Measurements from ENCODE around the gene CAMK2N1. TPM values are rescaled to one million over a fixed set of nuclear protein-coding genes. Genes with fewer than 3 reads are reported as not detected.
"Not testable (repeated sequence)": the region's sequence is repeated elsewhere in the genome, so short reads cannot be mapped to it uniquely, and the experiment has no call there.

Gene CAMK2N1
- total RNA-seq (2014; rRNA removed; shearing (Covaris generic)) = 4.7 and 6.2 TPM in 2 replicates

GRCh38 chr1:20485527-20486456 lies at the start of gene CAMK2N1:
Gene CAMK2N1, minus strand, starts transcription at chr1:20486210. Its CDS starts 831 bp downstream, at chr1:20485379.
- H3K4me1 ChIP-seq = peaks cover 10% of the 10 kb centered on the region; the same call in 1 of the 2 replicates
- peak within 1 kb of the TSS; percentile 38; the same call in 1 of the 2 replicates for H3K27ac ChIP-seq
- H3K27me3 ChIP-seq = peaks cover 21% of the 10 kb centered on the region
- H3K4me3 ChIP-seq = peak within 1 kb of the TSS; percentile 78
- no peaks in the 10 kb centered on the region for H3K36me3 ChIP-seq
- no peaks in the 10 kb centered on the region for H3K9me3 ChIP-seq (replicated peaks)
- peak; percentile 69 to 70 for DNase-seq

DNA sequence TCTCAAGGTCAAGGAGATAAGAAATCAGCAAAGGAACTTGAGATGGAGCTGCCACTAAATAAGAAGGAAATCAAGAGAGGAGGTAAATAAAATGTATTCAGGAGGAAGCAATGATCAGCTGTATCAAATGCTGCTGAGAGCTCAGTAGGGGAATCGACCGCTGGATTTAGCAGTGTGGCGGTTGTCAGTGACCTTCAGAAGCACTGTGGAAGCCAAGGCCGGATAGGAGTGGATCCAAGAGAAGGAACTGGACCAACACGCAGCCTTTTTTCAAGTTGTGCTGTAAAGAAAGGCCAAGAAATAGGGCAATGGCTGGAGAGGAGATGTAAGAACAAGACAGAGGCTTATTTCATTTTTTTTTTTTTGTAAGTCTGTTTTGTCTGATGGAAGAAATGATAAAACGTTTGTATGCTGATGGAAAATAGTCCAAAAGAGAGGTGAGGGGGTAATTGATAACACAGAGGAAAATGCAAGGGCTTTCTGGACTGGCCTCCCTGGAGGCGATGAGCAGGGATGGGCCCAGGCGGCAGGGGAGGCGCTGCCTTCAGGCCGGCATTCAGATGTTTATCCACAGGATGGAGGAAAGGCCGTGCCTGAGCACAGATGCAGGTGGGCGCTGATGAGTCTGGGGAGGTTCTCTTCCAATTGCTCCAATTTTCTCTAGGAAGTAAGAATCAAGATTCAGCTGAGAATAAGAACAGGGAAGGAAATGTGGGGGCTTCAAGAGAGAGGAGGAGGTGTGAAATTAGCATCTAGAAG lies 48.8 kb upstream of the CAMK2N1 start:
- Histone ChIP-seq H3K4me3 (no peak overlapping the region), H3K4me1 (no peaks in the 10 kb centered on the region), H3K9me3 (replicated peaks) (no peaks in the 10 kb centered on the region), H3K27ac (no peak overlapping the region), H3K27me3 (peaks cover 44% of the 10 kb centered on the region), H3K36me3 (no peaks in the 10 kb centered on the region)
- no peak for DNase-seq

- no peaks in the 10 kb centered on the region for H3K36me3 ChIP-seq
- H3K4me1 ChIP-seq = no peaks in the 10 kb centered on the region
- no peak overlapping the region for H3K27ac ChIP-seq
- H3K27me3 ChIP-seq = peaks cover 44% of the 10 kb centered on the region
- no peak overlapping the region for H3K4me3 ChIP-seq
- DNase-seq = no peak
- H3K9me3 ChIP-seq (replicated peaks) = no peaks in the 10 kb centered on the region
Measured at GRCh38 chr1:20533635-20534034, 47.6 kb upstream of the CAMK2N1 start.

DNA sequence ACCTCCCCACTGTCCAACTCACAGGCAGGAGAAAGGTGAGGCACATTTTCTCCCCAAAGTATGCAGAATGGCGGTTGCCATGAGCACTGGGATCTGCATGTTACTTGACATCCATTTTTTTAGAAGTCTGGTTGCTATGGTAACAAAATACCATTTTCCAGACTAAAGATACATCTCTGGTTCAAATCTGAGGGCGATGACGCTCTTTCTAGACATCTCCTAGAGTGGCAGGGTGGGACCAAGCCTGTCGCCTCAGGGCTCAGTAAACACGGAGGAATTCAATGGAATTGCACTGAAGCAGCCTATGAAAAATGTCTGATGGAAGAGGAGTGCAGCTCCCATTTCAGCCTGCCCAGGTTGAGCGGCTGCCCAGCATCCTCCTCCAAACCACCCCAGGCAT lies 44.9 kb upstream of the CAMK2N1 start:
- Histone ChIP-seq H3K27ac (no peak overlapping the region), H3K27me3 (peaks cover 36% of the 10 kb centered on the region), H3K4me1 (no peaks in the 10 kb centered on the region), H3K9me3 (replicated peaks) (no peaks in the 10 kb centered on the region), H3K4me3 (no peak overlapping the region), H3K36me3 (no peaks in the 10 kb centered on the region)
- DNase-seq = no peak

- Histone ChIP-seq H3K4me3 (no peak overlapping the region), H3K27me3 (peaks cover 31% of the 10 kb centered on the region), H3K36me3 (no peaks in the 10 kb centered on the region), H3K9me3 (replicated peaks) (no peaks in the 10 kb centered on the region), H3K27ac (no peak overlapping the region), H3K4me1 (no peaks in the 10 kb centered on the region)
- no peak for DNase-seq
Measured at GRCh38 chr1:20530306-20530705, 44.3 kb upstream of the CAMK2N1 start.

DNA sequence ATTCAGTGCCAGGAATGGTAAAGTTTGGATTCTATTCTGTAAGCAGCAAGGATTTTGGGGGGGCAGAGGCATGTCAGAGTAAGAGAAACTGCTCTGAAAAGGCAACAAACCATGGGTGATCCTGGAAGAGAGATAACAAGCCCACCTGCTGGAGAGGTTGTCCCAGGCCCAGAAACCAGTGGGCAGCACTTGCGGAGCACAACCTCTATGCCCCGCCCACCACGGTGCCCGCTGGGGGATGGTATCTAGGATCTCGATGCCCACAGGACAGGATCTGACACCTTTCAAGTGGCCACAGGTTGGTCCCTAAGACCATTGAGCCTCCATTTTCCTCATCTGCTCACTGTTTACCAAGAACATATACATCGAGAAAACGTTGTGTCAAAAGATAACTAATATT lies 42.2 kb upstream of the CAMK2N1 start:
- DNase-seq = no peak

DNA sequence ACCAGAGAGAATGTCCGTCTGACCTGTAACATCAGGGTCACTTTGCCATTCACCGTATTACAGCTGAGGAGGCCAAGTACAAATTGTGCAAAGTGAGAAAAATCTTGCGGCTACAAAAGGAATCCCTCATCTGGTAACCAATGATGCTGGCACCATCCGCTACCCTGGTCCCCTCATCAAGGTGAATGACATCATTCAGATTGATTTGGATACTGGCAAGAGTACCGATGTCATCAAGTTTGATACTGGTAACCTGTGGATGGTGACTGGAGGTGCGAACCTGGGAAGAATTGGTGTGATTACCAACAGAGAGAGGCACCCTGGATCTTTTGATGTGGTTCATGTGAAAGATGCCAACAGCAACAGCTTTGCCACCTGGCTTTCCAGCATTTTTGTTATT lies 40.3 kb upstream of the CAMK2N1 start:
- Histone ChIP-seq H3K9me3 (replicated peaks) (no peaks in the 10 kb centered on the region), H3K4me3 (no peak overlapping the region), H3K27ac (no peak overlapping the region), H3K27me3 (peaks cover 11% of the 10 kb centered on the region; the same call in 1 of the 2 replicates), H3K36me3 (no peaks in the 10 kb centered on the region), H3K4me1 (no peaks in the 10 kb centered on the region)
- no peak for DNase-seq

More for the DNA sequence above, 42.2 kb upstream of the CAMK2N1 start:
- no peaks in the 10 kb centered on the region for H3K4me1 ChIP-seq
- H3K27me3 ChIP-seq = peaks cover 17% of the 10 kb centered on the region; the same call in 1 of the 2 replicates
- H3K4me3 ChIP-seq = no peak overlapping the region
- no peaks in the 10 kb centered on the region for H3K9me3 ChIP-seq (replicated peaks)
- H3K27ac ChIP-seq = no peak overlapping the region
- no peaks in the 10 kb centered on the region for H3K36me3 ChIP-seq

DNA sequence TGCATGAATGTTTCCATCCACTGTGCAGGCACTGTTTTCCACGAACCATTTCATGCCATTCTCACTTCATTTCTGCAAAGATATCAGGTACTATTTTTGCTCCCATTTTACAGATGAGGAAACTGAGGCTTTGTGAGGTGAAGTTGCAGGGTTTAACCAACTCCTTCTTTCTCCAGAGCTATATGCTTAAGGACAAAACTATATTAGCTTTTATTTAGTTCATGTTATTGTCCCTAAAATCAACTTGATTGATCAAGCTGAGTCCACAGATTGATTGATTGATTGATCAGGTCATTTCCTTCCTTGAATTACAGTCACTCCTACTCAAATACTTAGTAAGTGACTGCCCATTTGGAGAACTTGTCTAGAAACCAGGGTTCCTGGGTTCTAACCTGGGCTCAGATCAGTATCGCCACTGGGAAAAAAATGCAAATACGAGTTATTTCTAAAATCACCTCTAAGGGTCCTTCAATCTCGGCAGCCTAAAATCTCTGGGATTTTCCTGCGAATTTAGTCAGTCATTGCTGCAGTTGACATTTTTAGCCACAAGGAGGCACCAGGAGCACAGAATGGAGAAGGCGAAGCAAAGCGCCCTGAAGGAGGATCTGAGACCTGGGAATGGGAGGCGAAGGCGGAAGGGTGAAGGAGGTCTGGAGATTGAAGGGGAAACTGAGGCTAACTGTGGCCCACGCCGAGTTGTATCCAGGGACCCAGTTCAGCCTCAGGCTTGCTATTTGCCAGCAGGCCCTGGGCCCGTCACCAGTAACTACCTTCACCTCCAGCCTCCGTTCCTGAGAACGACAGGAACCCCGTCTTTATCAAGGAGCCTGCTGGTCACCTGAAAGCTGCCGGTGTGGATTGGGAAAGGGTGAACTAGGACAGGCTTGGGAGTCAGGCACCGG lies 36.2 kb upstream of the CAMK2N1 start:
- Histone ChIP-seq H3K4me1 (no peaks in the 10 kb centered on the region), H3K27ac (no peak overlapping the region), H3K4me3 (no peak overlapping the region), H3K27me3 (peaks cover 15% of the 10 kb centered on the region; the same call in 1 of the 2 replicates), H3K9me3 (replicated peaks) (no peaks in the 10 kb centered on the region), H3K36me3 (no peaks in the 10 kb centered on the region)
- DNase-seq = peak; percentile 82 to 91

GRCh38 chr1:20519609-20520262 lies 33.7 kb upstream of the CAMK2N1 start:
- not testable (repeated sequence) for H3K4me1 ChIP-seq; H3K9me3 ChIP-seq (replicated peaks); H3K4me3 ChIP-seq; H3K27ac ChIP-seq; H3K36me3 ChIP-seq; DNase-seq
- peaks cover 27% of the 10 kb centered on the region for H3K27me3 ChIP-seq

DNA sequence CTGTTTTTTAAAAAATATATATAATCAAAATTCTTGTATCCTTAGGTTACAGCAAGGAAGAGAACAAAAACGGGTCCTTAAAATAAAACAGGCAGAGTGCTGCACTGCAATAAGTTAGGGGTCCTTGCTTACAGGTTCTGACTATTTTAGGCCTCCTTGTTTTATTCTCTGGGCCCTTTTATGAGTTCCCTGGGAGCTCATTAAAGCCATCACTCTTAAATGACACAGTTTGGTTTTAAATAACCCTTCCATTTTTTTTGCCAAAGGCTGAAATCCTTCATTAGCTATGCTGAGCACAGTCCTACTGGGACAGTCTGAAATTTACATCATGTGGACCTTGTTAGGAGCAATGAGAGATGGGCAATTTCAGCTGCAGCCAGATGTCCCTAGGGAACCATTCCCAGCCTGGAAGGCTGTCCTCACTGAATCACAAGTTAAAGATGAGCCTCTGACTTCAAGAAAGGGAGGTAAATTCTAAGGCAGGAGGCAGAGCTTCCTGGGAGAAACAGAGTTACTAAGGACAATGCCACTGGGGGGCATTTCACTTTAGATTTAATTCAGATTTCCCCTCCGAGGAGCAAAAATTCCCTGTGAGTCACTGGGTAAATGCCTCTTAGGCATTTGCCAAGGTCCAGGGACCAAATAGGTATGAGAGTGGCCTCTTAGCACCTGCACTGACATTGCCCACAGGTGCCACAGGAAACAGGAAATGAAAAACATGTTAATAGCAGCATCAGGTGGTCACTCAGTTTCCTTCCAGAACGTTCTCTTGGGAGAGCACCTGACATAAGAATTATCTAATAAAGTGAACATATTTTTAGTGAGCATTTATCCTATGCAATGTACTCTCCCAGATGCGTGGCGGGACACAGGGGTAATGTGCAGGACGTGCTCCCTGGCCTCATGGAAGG lies 25.8 kb upstream of the CAMK2N1 start:
- Histone ChIP-seq H3K36me3 (no peaks in the 10 kb centered on the region), H3K27ac (no peak overlapping the region), H3K9me3 (replicated peaks) (no peaks in the 10 kb centered on the region), H3K27me3 (peaks cover 12% of the 10 kb centered on the region), H3K4me3 (no peak overlapping the region), H3K4me1 (no peaks in the 10 kb centered on the region)
- DNase-seq = no peak

DNA sequence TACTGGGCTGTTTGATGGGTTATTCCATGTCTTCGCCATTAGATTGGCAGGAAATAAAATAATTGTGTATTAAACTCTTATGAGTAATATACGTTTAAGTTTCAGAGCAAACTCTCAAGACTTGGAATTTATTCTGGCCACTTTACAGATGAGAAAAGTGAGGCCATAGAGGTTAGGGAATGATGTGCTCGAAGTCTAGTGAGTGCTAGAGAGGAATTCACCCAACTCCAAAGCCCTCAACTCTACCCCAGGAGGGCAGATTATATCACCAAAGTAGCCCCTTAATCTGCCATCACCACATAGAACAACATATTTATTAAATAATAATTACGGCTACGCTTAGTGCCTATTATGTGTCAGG lies 22.4 kb upstream of the CAMK2N1 start:
- Histone ChIP-seq H3K9me3 (replicated peaks) (no peaks in the 10 kb centered on the region), H3K27ac (peak overlapping the region; percentile 45; the same call in 1 of the 2 replicates), H3K4me3 (peak overlapping the region; percentile 86), H3K27me3 (no peaks in the 10 kb centered on the region), H3K36me3 (peaks cover 1% of the 10 kb centered on the region; the same call in 1 of the 2 replicates), H3K4me1 (no peaks in the 10 kb centered on the region)
- DNase-seq = no peak

- Histone ChIP-seq H3K36me3 (peaks cover 8% of the 10 kb centered on the region), H3K27ac (peak within 1 kb of the TSS; percentile 45), H3K4me1 (no peaks in the 10 kb centered on the region), H3K4me3 (peak within 1 kb of the TSS; percentile 86), H3K9me3 (replicated peaks) (no peaks in the 10 kb centered on the region), H3K27me3 (no peaks in the 10 kb centered on the region)
- peak; percentile 95 to 96 for DNase-seq
Measured at GRCh38 chr1:20507564-20508410, 21.8 kb upstream of the CAMK2N1 start, which contains the start of gene MUL1. Gene MUL1, minus strand, starts transcription at chr1:20508151. Its CDS starts 127 bp downstream, at chr1:20508024.
